HepG2 (cell line): ENCODE data around the gene TRPT1. TPM values are rescaled to one million over a fixed set of nuclear protein-coding genes. Genes with fewer than 3 reads are reported as not detected.

ENCODE experiments used
- ATAC-seq: fragments of 200-7000 bp; cut with Tn5 transposase; 3 replicates; pipeline ENCODE4 v1.9.1; 2020; ENCODE audit warnings: mild to moderate bottlenecking, moderate library complexity
- BruUV-seq: library from RNA; stranded (reverse); fragments of 400-500 nt; replicated peaks from 2 replicates; lab custom pipeline; 2021; lab: Mats Ljungman, UMichigan
- CTCF ChIA-PET: fragments of 300-600 bp; formaldehyde crosslinking; extraction: SDS; loops from one replicate; lab custom pipeline; 2021; ENCODE audit warnings: low total read pairs, inconsistent platforms, low intra/inter-chr PET ratio; lab: Yijun Ruan, JAX
- POLR2A ChIA-PET: fragments of 350-600 bp; sonication (Branson Sonifier 250); formaldehyde crosslinking; loops from one replicate; lab custom pipeline; 2020; ENCODE audit warnings: antibody characterized with exemption, inconsistent platforms; lab: Yijun Ruan, JAX
- DNase-seq: peaks from one replicate; pipeline ENCODE4 v3.0.0-alpha.2; 2015; ENCODE audit warnings: low spot score
- FAIRE-seq: peaks from 3 replicates; lab custom pipeline; 2011; peaks lifted over from hg19 to GRCh38; lab: Jason Lieb, UNC
- H2AFZ ChIP-seq: one replicate; pipeline ENCODE4 v1.6.1; 2011; ENCODE audit warnings: low read length, inconsistent platforms
- H3K27ac ChIP-seq: fragments of 300-600 bp; 3 replicates; pipeline ENCODE4 v1.8.0; 2011; ENCODE audit warnings: mixed run types, mild to moderate bottlenecking, mixed read lengths, low read length, inconsistent platforms; ENCODE audit not compliant: insufficient read depth; ENCODE audit errors: extremely low read length
- H3K27me3 ChIP-seq, 2 experiments: fragments of 200-600 bp in 1 of 2; 2 replicates in 1 of 2; 3 replicates in 1 of 2; pipeline versions ENCODE4 v1.6.0 to v1.8.0; 2011; ENCODE audit warnings: low read length in 2 of 2, mild to moderate bottlenecking in 2 of 2, moderate library complexity in 2 of 2, inconsistent platforms in 1 of 2; ENCODE audit not compliant: insufficient read depth in 2 of 2, control insufficient read depth in 1 of 2
- H3K36me3 ChIP-seq, 2 experiments: fragments of 200-600 bp in 1 of 2; replicated peaks in 1 of 2; 2 replicates in 1 of 2; 3 replicates in 1 of 2; pipeline versions ENCODE4 v1.5.1 to v1.8.0; 2011; ENCODE audit warnings: low read length in 2 of 2, inconsistent platforms in 1 of 2; ENCODE audit not compliant: insufficient read depth in 2 of 2, control insufficient read depth in 1 of 2
- H3K4me1 ChIP-seq: 2 replicates; pipeline ENCODE4 v1.5.1; 2012; ENCODE audit warnings: low read length, inconsistent platforms; ENCODE audit not compliant: insufficient read depth
- H3K4me2 ChIP-seq: 2 replicates; pipeline ENCODE4 v1.6.0; 2011; ENCODE audit warnings: low read depth, low read length, inconsistent platforms
- H3K4me3 ChIP-seq, 3 experiments: fragments of 200-600 bp in 1 of 3; sonication (generic), shearing (Covaris generic) in 1 of 3; replicated peaks in 1 of 3; 2 replicates each; pipeline ENCODE4 v1.5.1; 2011 to 2016; ENCODE audit warnings: low read length in 3 of 3, inconsistent platforms in 2 of 3, low read depth in 2 of 3, mild to moderate bottlenecking in 2 of 3, control low read depth in 1 of 3, mixed read lengths in 1 of 3; ENCODE audit not compliant: insufficient read depth in 1 of 3
- H3K79me2 ChIP-seq: one replicate; pipeline ENCODE4 v1.6.1; 2011; ENCODE audit warnings: low read length, inconsistent platforms; ENCODE audit not compliant: insufficient read depth
- H3K9ac ChIP-seq: 2 replicates; pipeline ENCODE4 v1.6.0; 2011; ENCODE audit warnings: mild to moderate bottlenecking, low read depth, low read length, inconsistent platforms; ENCODE audit not compliant: insufficient read depth
- H3K9me3 ChIP-seq: 2 replicates; pipeline ENCODE4 v1.5.1; 2012; ENCODE audit warnings: mild to moderate bottlenecking, low read length
- H4K20me1 ChIP-seq: 2 replicates; pipeline ENCODE4 v1.6.0; 2011; ENCODE audit warnings: inconsistent platforms, mild to moderate bottlenecking, low read length, moderate library complexity; ENCODE audit not compliant: insufficient read depth
- ADNP ChIP-seq: sonication (generic); formaldehyde crosslinking; IDR thresholded peaks from 2 replicates; pipeline ENCODE4 v1.4.0; 2020; ENCODE audit warnings: missing genetic modification reagents
- ARHGAP35 ChIP-seq: sonication (generic); formaldehyde crosslinking; IDR thresholded peaks from 2 replicates; pipeline ENCODE4 v1.9.0; 2022; ENCODE audit warnings: mild to moderate bottlenecking, inconsistent platforms, moderate library complexity, missing genetic modification reagents, borderline replicate concordance
- ATF7 ChIP-seq, 2 experiments: fragments of 450-650 bp in 1 of 2; sonication (generic) in 1 of 2; formaldehyde crosslinking in 1 of 2; IDR thresholded peaks; 2 replicates each; pipeline versions ENCODE4 v1.4.0 to v1.6.1; 2016 to 2020; ENCODE audit warnings: antibody characterized with exemption in 1 of 2, mild to moderate bottlenecking in 1 of 2, missing genetic modification reagents in 1 of 2
- CBFB ChIP-seq: sonication (generic); formaldehyde crosslinking; IDR thresholded peaks from 2 replicates; pipeline ENCODE4 v1.4.0; 2020; ENCODE audit warnings: missing genetic modification reagents
- CEBPG ChIP-seq: IDR thresholded peaks from 2 replicates; pipeline ENCODE4 v1.6.1; 2016
- CHD4 ChIP-seq: fragments of 200-600 bp; sonication (generic); IDR thresholded peaks from 2 replicates; pipeline ENCODE4 v1.7.0; 2017; ENCODE audit warnings: mild to moderate bottlenecking, low read length, borderline replicate concordance
- CTCF ChIP-seq: sonication (generic); formaldehyde crosslinking; IDR thresholded peaks from 2 replicates; pipeline ENCODE4 v1.5.0; 2020; ENCODE audit warnings: mild to moderate bottlenecking, missing genetic modification reagents, moderate library complexity
- GABPA ChIP-seq, 2 experiments: IDR thresholded peaks; 2 replicates each; pipeline ENCODE4 v1.6.1; 2011 to 2016; ENCODE audit warnings: low read depth in 2 of 2, low read length in 1 of 2, missing biosample characterization in 1 of 2, missing genetic modification characterization in 1 of 2
- GATA4 ChIP-seq: sonication (generic); IDR thresholded peaks from 2 replicates; pipeline ENCODE4 v1.6.1; 2016; ENCODE audit warnings: antibody characterized with exemption, low read depth, borderline replicate concordance
- HNRNPL ChIP-seq: fragments of 200-400 bp; formaldehyde crosslinking; IDR thresholded peaks from 2 replicates; pipeline ENCODE4 v1.6.1; 2017; ENCODE audit warnings: mild to moderate bottlenecking, low read depth, low read length
- MED8 ChIP-seq: sonication (generic); formaldehyde crosslinking; IDR thresholded peaks from 2 replicates; pipeline ENCODE4 v1.8.1; 2023; ENCODE audit warnings: mild to moderate bottlenecking, missing genetic modification reagents; ENCODE audit not compliant: insufficient replicate concordance
- MEF2D ChIP-seq: sonication (generic); formaldehyde crosslinking; IDR thresholded peaks from 2 replicates; pipeline ENCODE4 v1.5.1; 2020; ENCODE audit warnings: mild to moderate bottlenecking, missing genetic modification reagents
- NFE2L2 ChIP-seq: fragments of 150-350 bp; IDR thresholded peaks from 2 replicates; pipeline ENCODE4 v1.6.1; 2014; ENCODE audit warnings: low read length
- PATZ1 ChIP-seq: sonication (generic); formaldehyde crosslinking; IDR thresholded peaks from 2 replicates; pipeline ENCODE4 v1.4.0; 2020; ENCODE audit warnings: missing genetic modification reagents
- PHF20 ChIP-seq: sonication (generic); formaldehyde crosslinking; IDR thresholded peaks from 2 replicates; pipeline ENCODE4 v1.5.0; 2020; ENCODE audit warnings: mild to moderate bottlenecking, missing genetic modification reagents
- ZNF18 ChIP-seq: sonication (generic); formaldehyde crosslinking; IDR thresholded peaks from 2 replicates; pipeline ENCODE4 v1.8.0; 2022; ENCODE audit warnings: mild to moderate bottlenecking, missing genetic modification reagents; ENCODE audit not compliant: insufficient replicate concordance
- ZNF414 ChIP-seq: sonication (generic); formaldehyde crosslinking; IDR thresholded peaks from 2 replicates; pipeline ENCODE4 v1.5.0; 2020; ENCODE audit warnings: missing genetic modification reagents
- WGBS: methylation state at CpG from one replicate; pipeline ENCODE4 v1.1.6; 2017; ENCODE audit warnings: low lambda C conversion rate; 5-methylcytosine and 5-hydroxymethylcytosine counted together
- in situ Hi-C: cut with HindIII; loops from 2 replicates; pipeline ENCODE4 v1.10.0; 2017; ENCODE audit warnings: low pct_unique_long_range_greater_than_20kb; ENCODE audit not compliant: extremely low pct_ligation_motif_present
- intact Hi-C: fragments of 100-400 bp; cut with micrococcal nuclease; formaldehyde crosslinking; loops from one replicate; pipeline ENCODE4 v1.10.0; 2022; ENCODE audit not compliant: unreplicated experiment
- polyA plus RNA-seq, 8 experiments: library from polyadenylated mRNA; depleted of rRNA in 3 of 8; stranded (reverse) in 7 of 8; unstranded in 1 of 8; fragments of >200 nt; fragmentation: Illumina TruSeq in 4 of 8; extraction: Trizol in 4 of 8; gene quantifications; 2 replicates each; pipeline versions ENCODE4 v1.2.1 to v1.2.3, GENCODE V29; 2011 to 2016; ENCODE audit warnings: low read depth in 4 of 8, missing spikeins in 1 of 8, mixed read lengths in 1 of 8; ENCODE audit not compliant: insufficient read depth in 1 of 8
- total RNA-seq, 5 experiments: library from RNA; depleted of rRNA; stranded (reverse); fragments of >200 nt; fragmentation: Illumina TruSeq; extraction: Trizol; gene quantifications; 2 replicates each; pipeline ENCODE4 v1.2.3, GENCODE V29; 2016; ENCODE audit warnings: low read depth in 1 of 5

TRPT1 gene
- total and polyA plus RNA-seq, 2 of the 13 experiments (the other 11 are each of a cell fraction or from before 2014, with no cell fraction given) = 24.8 to 40.7 TPM

DNA sequence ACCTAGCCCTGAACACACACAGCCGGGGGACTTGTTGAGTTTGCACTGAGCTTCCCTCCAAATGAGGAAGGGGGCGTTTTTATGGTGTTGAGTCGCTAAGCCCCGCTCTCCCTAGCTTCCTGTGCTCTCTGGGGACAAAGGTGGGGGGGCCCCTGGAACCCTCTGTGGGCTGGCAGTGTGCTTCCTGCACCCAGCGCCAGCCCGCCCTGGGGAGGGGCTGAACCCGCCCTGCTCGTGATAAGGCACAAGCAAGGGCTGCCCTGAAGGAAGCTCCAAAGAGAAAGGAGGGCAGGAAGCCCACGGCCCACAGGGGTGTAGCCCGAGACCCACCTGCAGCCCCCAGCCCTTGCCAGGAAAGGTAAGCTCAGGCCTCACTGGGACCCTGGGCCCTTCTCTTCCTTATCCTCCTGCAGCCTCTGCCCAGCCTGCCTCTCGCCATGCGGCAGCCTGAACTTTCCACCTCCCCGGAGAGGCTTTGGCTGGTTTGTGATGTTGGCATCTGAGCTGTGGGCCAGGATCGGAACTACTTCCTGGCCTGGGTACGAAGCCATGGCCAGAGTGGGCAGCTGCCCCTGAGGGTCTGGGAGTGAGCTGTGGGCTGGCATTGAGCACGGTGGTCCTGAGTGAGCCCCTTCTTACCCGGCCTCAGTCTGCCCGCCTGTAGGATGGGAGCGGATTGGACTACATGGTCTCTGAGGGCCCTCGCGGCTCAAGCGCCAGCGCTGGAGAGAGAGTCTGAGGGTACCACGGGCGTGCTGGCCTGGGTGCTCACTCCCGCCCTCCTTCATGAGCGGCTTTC lies 19.3 kb downstream of the TRPT1 start, which contains the start of gene FERMT3:
TSS of gene FERMT3 (plus strand) at position 265 of the 799 bp plus-strand sequence. CDS start 644 bp downstream, outside the sequence.
- Histone ChIP-seq H3K4me3 (no peak within 1 kb of the TSS), H2AFZ (no peak within 1 kb of the TSS), H4K20me1 (0 out of 2 replicates have a peak, but pooled peaks cover 2% of the 10 kb centered on the region), H3K36me3 (peaks cover 20 to 24% of the 10 kb centered on the region in 2 experiments; a peak in 4 of 5 replicates), H3K9ac (no peak within 1 kb of the TSS), H3K79me2 (no peaks in the 10 kb centered on the region), H3K4me1 (peaks cover 17% of the 10 kb centered on the region), H3K27me3 (no peaks in the 10 kb centered on the region), H3K27ac (peak within 1 kb of the TSS; percentile 54), H3K4me2 (no peak within 1 kb of the TSS), H3K9me3 (no peaks in the 10 kb centered on the region)
- in situ Hi-C loops = no loop called here
- ATAC-seq (no peak; the same call in 2 of the 3 replicates), DNase-seq (no peak), FAIRE-seq (no peak)
- ChIA-PET CTCF (no interaction called here), POLR2A (interaction anchor here (1.4 to 3.8 kb wide), 3 partner anchors 21 to 63 kb away, joined by 5 to 18 read pairs (median 5); partner anchors contain the start of gene STIP1)
- intact Hi-C loops = no loop called here
- 77% methylated on average over 6 of the region's 27 CpGs for WGBS
- no TSS peak for BruUV-seq
- TF ChIP-seq HNRNPL (0 out of 2 replicates have a peak, but pooled peaks have one; percentile 4), MED8 (CRISPR knock-in tag) (no peak), ARHGAP35 (CRISPR knock-in tag) (no peak), PHF20 (no peak), ZNF414 (CRISPR knock-in tag) (no peak), ADNP (CRISPR knock-in tag) (0 out of 2 replicates have a peak, but pooled peaks have one; percentile 39), ZNF18 (no peak), GABPA (IDR thresholded peaks at IDR 0.05; ENCODE audit: low read depth, low read length) (no peak), GABPA (CRISPR knock-in tag; IDR thresholded peaks at IDR 0.05; ENCODE audit: low read depth) (0 out of 2 replicates have a peak, but pooled peaks have one; percentile 36), NFE2L2 (no peak), CTCF (peak; percentile 35; the same call in 1 of the 2 replicates), PATZ1 (CRISPR knock-in tag) (peak; percentile 19; the same call in 1 of the 2 replicates), GATA4 (no peak), CBFB (no peak), MEF2D (CRISPR knock-in tag) (0 out of 2 replicates have a peak, but pooled peaks have one; percentile 18), CEBPG (CRISPR knock-in tag) (no peak), ATF7 (IDR thresholded peaks at IDR 0.05) (no peak), ATF7 (CRISPR knock-in tag; IDR thresholded peaks at IDR 0.05) (no peak), CHD4 (no peak)
